Adrenal gland (tissue), 12 donors: ENCODE results near the gene HOXA13. TPM values are rescaled to one million over a fixed set of nuclear protein-coding genes. Genes with fewer than 3 reads are reported as not detected.

Source experiments
- DNase-seq, 7 donors: peaks; one replicate each; pipeline ENCODE4 v3.0.0-alpha.2; 2019 to 2020
- H3K27ac ChIP-seq, 5 donors: fragments of 200-600 bp; sonication (generic) in 4 of 5; 1 replicate in 3 of 5; 2 replicates in 2 of 5; pipeline versions ENCODE4 v1.5.1 to v1.8.0; 2016 to 2020; ENCODE audit warnings: mild to moderate bottlenecking in 1 of 5
- H3K27me3 ChIP-seq: fragments of 200-600 bp; 2 replicates; pipeline ENCODE4 v1.8.0; 2021
- H3K36me3 ChIP-seq, 2 donors: fragments of 200-600 bp; replicated peaks in 1 of 2; 1 replicate in 1 of 2; 2 replicates in 1 of 2; pipeline versions ENCODE4 v1.5.1 to v1.8.0; 2018 to 2022
- H3K4me1 ChIP-seq, 2 donors: fragments of 200-600 bp; replicated peaks in 1 of 2; 1 replicate in 1 of 2; 2 replicates in 1 of 2; pipeline versions ENCODE4 v1.5.1 to v1.8.0; 2018 to 2021
- H3K4me3 ChIP-seq, 4 donors: fragments of 200-600 bp; sonication (generic) in 3 of 4; one replicate each; pipeline ENCODE4 v1.5.1; 2016 to 2018
- H3K9me3 ChIP-seq, 3 donors: fragments of 200-600 bp; sonication (generic) in 1 of 3; replicated peaks in 1 of 3; 1 replicate in 2 of 3; 2 replicates in 1 of 3; pipeline versions ENCODE4 v1.5.1 to v1.8.0; 2016 to 2021
- POLR2A ChIP-seq, 2 donors: fragments of 450-650 bp; IDR thresholded peaks; one replicate each; pipeline ENCODE4 v1.6.1; 2017; ENCODE audit warnings: antibody characterized with exemption in 2 of 2, mild to moderate bottlenecking in 2 of 2, moderate library complexity in 1 of 2
- WGBS, 4 donors: extraction: QIAGEN DNeasy Blood & Tissue Kit in 2 of 4; methylation state at CpG; one replicate each; pipeline versions ENCODE4 v1.1.5 to v1.1.7; 2013 to 2017; 5-methylcytosine and 5-hydroxymethylcytosine counted together
- intact Hi-C, 2 donors: fragments of 100-400 bp; cut with DNase I; formaldehyde crosslinking; loops; one replicate each; pipeline versions ENCODE4 v1.14.1 to v1.15.0; 2022 to 2023
- polyA plus RNA-seq, 3 donors: library from polyadenylated mRNA; stranded (reverse); fragments of 200-250 nt in 2 of 3; fragments of 350-450 nt in 1 of 3; fragmentation: Illumina TruSeq in 1 of 3; extraction: RNeasy Lipid Tissue Mini Kit (QIAGEN cat#74804) in 1 of 3; gene quantifications; one replicate each; pipeline ENCODE4 v1.2.3, GENCODE V29; 2013 to 2014
- total RNA-seq, 9 donors: library from RNA; depleted of rRNA in 4 of 9; stranded (reverse); fragments of >200 nt in 4 of 9; fragments of 120-200 nt in 1 of 9; fragmentation: NEBNext Ultra II Directional in 1 of 9; extraction: Animal tissue kit (Norgen Biotek cat#: 25700) in 1 of 9; gene quantifications; one replicate each; pipeline versions ENCODE4 v1.1.0 to v1.2.4, GENCODE V29; 2013 to 2023
- TF ChIP-seq, protein P1 (sequence below), 6 experiments: fragments of 450-650 bp in 4 of 6; fragments of 200-600 bp in 2 of 6; sonication (generic) in 1 of 6; IDR thresholded peaks; 1 replicate in 5 of 6; 2 replicates in 1 of 6; pipeline versions ENCODE4 v1.5.1 to v1.8.0; 2016 to 2021; ENCODE audit warnings: antibody characterized with exemption in 6 of 6, mild to moderate bottlenecking in 2 of 6, moderate library complexity in 1 of 6
- donor health status: healthy with polysubstance abuse.
- donor health status: Bipolar disorder and iron deficiency.
- donor health status: DM: yes; HTN: yes; CAD: no.
- donor health status: DM: no; HTN: no; CAD: no.
- donor health status: DM: no; HTN: no; CAD: no.
- donor health status: DM: yes; HTN: yes; CAD: no.

HOXA13 gene
- total and polyA plus RNA-seq, 12 donors: 0.17 to 1.4 (median 0.56) TPM; not detected in 1

GRCh38 chr7:27245124-27245797 lies 45.4 kb upstream of the HOXA13 start:
- Histone ChIP-seq H3K27me3 (peaks cover 98% of the 10 kb centered on the region), H3K4me1 (peaks cover 16 to 24% of the 10 kb centered on the region in 2 donors), H3K27ac (no peak overlapping the region), H3K4me3 (no peak overlapping the region), H3K36me3 (no peaks in the 10 kb centered on the region), H3K9me3 (no peaks in the 10 kb centered on the region)
- TF ChIP-seq, protein P1, sequence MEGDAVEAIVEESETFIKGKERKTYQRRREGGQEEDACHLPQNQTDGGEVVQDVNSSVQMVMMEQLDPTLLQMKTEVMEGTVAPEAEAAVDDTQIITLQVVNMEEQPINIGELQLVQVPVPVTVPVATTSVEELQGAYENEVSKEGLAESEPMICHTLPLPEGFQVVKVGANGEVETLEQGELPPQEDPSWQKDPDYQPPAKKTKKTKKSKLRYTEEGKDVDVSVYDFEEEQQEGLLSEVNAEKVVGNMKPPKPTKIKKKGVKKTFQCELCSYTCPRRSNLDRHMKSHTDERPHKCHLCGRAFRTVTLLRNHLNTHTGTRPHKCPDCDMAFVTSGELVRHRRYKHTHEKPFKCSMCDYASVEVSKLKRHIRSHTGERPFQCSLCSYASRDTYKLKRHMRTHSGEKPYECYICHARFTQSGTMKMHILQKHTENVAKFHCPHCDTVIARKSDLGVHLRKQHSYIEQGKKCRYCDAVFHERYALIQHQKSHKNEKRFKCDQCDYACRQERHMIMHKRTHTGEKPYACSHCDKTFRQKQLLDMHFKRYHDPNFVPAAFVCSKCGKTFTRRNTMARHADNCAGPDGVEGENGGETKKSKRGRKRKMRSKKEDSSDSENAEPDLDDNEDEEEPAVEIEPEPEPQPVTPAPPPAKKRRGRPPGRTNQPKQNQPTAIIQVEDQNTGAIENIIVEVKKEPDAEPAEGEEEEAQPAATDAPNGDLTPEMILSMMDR (IDR thresholded peaks at IDR 0.05): no peak
- no peak for TF ChIP-seq POLR2A (IDR thresholded peaks at IDR 0.05)
- 31 to 40% (median 38%) methylated on average over 12 to 37 of the region's 37 CpGs for WGBS, 4 donors
- no peak for DNase-seq
- intact Hi-C loops: no loop called here

GRCh38 chr7:27244488-27245123 lies 44.7 kb upstream of the HOXA13 start:
- no peak overlapping the region for H3K27ac ChIP-seq
- H3K36me3 ChIP-seq: no peaks in the 10 kb centered on the region
- H3K9me3 ChIP-seq: no peaks in the 10 kb centered on the region
- no peak for TF ChIP-seq POLR2A (IDR thresholded peaks at IDR 0.05)
- TF ChIP-seq, protein P1 (IDR thresholded peaks at IDR 0.05): no peak
- no peak overlapping the region for H3K4me3 ChIP-seq
- peaks cover 98% of the 10 kb centered on the region for H3K27me3 ChIP-seq
- intact Hi-C loops: no loop called here
- WGBS, 4 donors: 35 to 51% (median 44%) methylated on average over 13 to 18 of the region's 18 CpGs
- H3K4me1 ChIP-seq: peaks cover 16 to 27% of the 10 kb centered on the region in 2 donors
- DNase-seq: no peak

DNA sequence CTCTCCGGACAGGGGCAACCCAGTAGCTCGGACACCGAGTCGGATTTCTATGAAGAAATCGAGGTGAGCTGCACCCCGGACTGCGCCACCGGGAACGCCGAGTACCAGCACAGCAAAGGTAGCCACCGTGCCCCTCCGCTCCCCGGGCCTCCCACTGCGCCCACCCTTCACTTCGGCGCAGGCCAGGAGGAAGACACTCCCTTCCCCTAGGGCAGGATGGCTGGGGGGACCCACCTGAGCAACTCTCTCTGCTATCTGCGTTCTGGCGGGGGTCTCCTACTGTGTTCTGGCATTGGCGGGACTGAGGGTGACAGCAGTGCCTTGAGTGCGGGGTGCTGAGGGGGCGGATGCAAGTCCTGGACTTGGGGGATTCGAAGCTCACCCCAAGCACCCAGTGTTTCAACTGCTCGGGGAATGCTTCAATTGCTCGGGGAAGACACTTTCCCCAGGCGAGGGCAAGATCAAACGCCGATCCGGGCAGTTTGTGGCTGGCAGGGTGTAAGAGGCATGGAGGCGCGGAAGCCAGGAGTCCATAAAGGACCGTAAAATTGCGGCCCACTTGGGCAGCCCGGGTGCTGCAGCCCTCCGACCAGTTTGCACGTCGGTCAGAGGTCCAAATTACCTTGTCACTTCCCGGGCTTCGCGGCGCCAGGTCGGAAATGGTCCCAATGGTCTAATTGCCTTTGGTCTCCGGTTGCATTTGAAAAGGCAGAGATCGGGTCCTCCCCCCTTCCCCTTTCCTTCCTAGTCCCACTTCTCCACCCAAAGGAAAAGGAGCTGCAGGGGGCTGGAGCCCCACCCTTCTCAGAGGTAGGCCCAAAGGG lies 43.7 kb upstream of the HOXA13 start:
- 14 to 23% (median 20%) methylated on average over 16 to 43 of the region's 43 CpGs for WGBS, 4 donors
- Histone ChIP-seq H3K4me1 (peaks cover 16 to 32% of the 10 kb centered on the region in 2 donors), H3K9me3 (no peaks in the 10 kb centered on the region), H3K36me3 (no peaks in the 10 kb centered on the region), H3K27me3 (peaks cover 99% of the 10 kb centered on the region), H3K27ac (no peak overlapping the region), H3K4me3 (peak overlapping the region in 1 of 4 donors; percentile 28)
- DNase-seq: no peak
- no peak for TF ChIP-seq POLR2A (IDR thresholded peaks at IDR 0.05)
- TF ChIP-seq, protein P1 (IDR thresholded peaks at IDR 0.05): no peak
- intact Hi-C loops: no loop called here
